Measurements from ENCODE around the gene TTI1. TPM values are rescaled to one million over a fixed set of nuclear protein-coding genes. Genes with fewer than 3 reads are reported as not detected.

Gene TTI1
- total and polyA plus RNA-seq, 3 donors from 2014 or later = 24.1 to 30.5 (median 26.0) TPM

DNA sequence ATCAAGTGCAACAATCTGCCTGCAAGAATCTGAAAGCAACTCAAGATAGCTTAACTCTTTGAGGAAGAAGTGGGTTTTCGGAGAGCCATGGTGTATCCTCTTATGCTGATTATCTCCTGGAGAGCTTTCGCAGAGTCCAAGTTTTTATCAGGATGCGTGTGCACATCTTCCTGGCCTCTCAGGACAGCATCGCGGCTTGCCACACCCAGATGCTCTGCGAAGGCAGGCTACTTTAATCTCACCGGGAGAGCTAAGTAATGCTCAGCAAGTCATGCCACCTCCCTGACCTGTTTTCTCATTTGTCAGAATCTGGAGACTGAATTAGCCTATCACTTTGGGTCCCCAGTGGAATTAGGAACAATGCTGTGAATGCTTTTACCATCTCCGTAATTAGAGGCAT is 52.9 kb downstream of the TTI1 start:
- Histone ChIP-seq H3K36me3 (ENCODE audit: low read depth, missing control alignments) (no peaks in the 10 kb centered on the region), H3K4me3 (no peak overlapping the region), H3K27me3 (no peaks in the 10 kb centered on the region), H3K4me1 (peaks cover 5% of the 10 kb centered on the region), H3K9me3 (no peaks in the 10 kb centered on the region), H3K27ac (no peak overlapping the region)
- intact Hi-C loops (cut with DNase I; ENCODE audit: low total_unique reads) = loop anchor here (10.0 kb wide), 1 partner anchor 76 kb away; the partner anchor contains the start of gene VSTM2L
- TF ChIP-seq, protein P1, sequence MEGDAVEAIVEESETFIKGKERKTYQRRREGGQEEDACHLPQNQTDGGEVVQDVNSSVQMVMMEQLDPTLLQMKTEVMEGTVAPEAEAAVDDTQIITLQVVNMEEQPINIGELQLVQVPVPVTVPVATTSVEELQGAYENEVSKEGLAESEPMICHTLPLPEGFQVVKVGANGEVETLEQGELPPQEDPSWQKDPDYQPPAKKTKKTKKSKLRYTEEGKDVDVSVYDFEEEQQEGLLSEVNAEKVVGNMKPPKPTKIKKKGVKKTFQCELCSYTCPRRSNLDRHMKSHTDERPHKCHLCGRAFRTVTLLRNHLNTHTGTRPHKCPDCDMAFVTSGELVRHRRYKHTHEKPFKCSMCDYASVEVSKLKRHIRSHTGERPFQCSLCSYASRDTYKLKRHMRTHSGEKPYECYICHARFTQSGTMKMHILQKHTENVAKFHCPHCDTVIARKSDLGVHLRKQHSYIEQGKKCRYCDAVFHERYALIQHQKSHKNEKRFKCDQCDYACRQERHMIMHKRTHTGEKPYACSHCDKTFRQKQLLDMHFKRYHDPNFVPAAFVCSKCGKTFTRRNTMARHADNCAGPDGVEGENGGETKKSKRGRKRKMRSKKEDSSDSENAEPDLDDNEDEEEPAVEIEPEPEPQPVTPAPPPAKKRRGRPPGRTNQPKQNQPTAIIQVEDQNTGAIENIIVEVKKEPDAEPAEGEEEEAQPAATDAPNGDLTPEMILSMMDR (IDR thresholded peaks at IDR 0.05) = no peak
- TF ChIP-seq POLR2A (IDR thresholded peaks at IDR 0.05) = no peak
- WGBS, 2 donors = 72 to 77% methylated on average over 8 of the region's 8 CpGs
- no peak for DNase-seq

DNA sequence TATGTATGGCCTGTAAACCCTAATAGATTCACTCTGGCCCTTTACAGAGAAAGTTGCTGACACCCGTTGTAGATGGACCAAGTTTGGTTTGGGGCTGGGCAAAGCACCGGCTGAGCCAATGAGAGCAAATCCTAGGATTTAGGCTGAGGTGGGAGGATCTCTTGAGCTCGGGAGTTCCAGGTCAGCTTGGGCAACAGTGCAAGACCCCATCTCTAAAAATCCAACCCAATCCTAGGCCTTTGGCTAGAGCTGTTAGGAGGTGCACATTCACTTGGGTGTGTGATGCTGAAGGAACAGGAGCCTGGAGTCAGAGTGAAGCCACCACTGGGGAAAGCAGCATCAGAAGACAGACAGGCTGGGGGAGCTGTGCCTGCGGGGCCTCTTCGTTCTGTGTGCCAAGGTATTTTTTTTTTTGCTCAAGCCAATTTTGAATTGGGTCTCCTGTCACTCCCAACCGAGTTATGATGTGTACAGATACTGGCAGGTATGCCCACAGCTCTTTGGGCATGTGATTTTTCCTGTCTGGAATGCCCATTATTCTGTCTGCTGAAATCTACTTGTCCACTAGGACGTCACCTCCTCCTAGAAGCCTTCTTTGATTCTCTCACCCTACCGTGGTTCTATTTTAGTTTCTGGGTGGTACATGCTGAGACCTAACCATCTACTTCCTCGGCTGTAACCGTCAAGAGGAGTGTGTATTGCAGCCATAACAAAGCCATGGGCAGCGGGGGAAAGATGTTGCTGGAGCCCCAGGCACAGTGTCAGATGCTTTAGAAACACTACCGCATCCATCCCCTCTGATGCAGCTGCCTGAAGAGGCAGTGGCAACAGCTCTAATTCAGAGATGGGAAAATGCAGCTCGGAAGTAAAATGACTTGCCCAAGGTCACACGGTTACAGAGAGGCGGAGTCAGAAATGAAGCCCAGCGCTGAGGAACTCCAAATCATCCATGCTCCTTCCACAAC is 54.0 kb downstream of the TTI1 start:
- Histone ChIP-seq H3K36me3 (ENCODE audit: low read depth, missing control alignments) (no peaks in the 10 kb centered on the region), H3K9me3 (no peaks in the 10 kb centered on the region), H3K27ac (no peak overlapping the region), H3K4me1 (peaks cover 5% of the 10 kb centered on the region), H3K4me3 (no peak overlapping the region), H3K27me3 (no peaks in the 10 kb centered on the region)
- intact Hi-C loops (cut with DNase I; ENCODE audit: low total_unique reads) = no loop called here
- WGBS, 2 donors = 91 to 92% methylated on average over 16 of the region's 16 CpGs
- TF ChIP-seq, protein P1 (IDR thresholded peaks at IDR 0.05) = no peak
- no peak for TF ChIP-seq POLR2A (IDR thresholded peaks at IDR 0.05)
- no peak for DNase-seq

DNA sequence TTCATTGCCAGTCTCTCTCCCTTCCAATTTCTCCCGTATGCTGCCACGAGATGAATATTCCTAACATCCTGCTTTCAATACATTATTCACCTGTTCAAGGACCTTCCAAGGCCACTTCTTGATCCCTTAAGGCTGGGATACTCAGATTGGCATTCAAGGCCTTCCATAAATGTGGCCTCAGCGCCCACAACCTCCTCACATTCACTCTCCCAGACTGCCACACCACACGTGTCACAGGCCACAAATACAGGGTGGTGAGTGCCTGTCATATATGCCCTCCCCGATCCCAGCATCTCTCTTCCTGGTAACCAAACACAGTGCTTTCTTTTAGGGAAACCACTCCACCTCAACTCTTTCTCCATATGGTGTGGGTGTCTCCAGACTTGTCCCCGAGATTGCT is 55.5 kb downstream of the TTI1 start:
- Histone ChIP-seq H3K4me1 (no peaks in the 10 kb centered on the region), H3K4me3 (no peak overlapping the region), H3K27ac (no peak overlapping the region), H3K27me3 (no peaks in the 10 kb centered on the region), H3K36me3 (ENCODE audit: low read depth, missing control alignments) (no peaks in the 10 kb centered on the region), H3K9me3 (no peaks in the 10 kb centered on the region)
- DNase-seq = no peak
- TF ChIP-seq, protein P1 (IDR thresholded peaks at IDR 0.05) = no peak
- TF ChIP-seq POLR2A (IDR thresholded peaks at IDR 0.05) = no peak
- intact Hi-C loops (cut with DNase I; ENCODE audit: low total_unique reads) = no loop called here
- 70 to 78% methylated on average over 6 of the region's 6 CpGs for WGBS, 2 donors

DNA sequence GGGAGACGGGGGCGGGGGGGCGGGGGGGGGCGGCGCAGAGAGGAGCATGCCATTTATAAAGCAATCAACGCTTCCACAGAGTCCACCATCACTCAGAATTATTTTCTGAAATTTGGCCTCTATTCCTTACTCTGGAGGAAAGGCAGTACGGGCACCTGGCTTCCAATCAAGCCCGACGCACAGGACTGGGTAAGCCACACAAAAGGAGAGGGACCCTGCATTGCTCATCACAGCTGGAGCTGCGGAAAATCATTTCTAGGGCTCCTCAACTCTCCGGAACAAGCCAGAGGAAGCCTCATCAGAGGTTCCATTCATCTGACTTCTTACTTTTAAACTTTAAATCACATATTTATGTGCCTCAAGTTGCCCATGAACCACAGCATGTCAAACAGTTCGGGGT is 55.9 kb downstream of the TTI1 start:
- WGBS, 2 donors = 26 to 47% methylated on average over 8 to 12 of the region's 12 CpGs
- Histone ChIP-seq H3K27me3 (no peaks in the 10 kb centered on the region), H3K36me3 (ENCODE audit: low read depth, missing control alignments) (no peaks in the 10 kb centered on the region), H3K27ac (no peak overlapping the region), H3K4me1 (no peaks in the 10 kb centered on the region), H3K9me3 (no peaks in the 10 kb centered on the region), H3K4me3 (no peak overlapping the region)
- TF ChIP-seq, protein P1 (IDR thresholded peaks at IDR 0.05) = no peak
- TF ChIP-seq POLR2A (IDR thresholded peaks at IDR 0.05) = no peak
- intact Hi-C loops (cut with DNase I; ENCODE audit: low total_unique reads) = no loop called here
- no peak for DNase-seq
